Tibial nerve (tissue), 4 donors: ENCODE data around the gene HTR1A.

Experiments
- EP300 ChIP-seq, 2 donors: sonication (generic); formaldehyde crosslinking; IDR thresholded peaks; one replicate each; pipeline ENCODE4 v1.6.1; 2017; ENCODE audit warnings: antibody characterized with exemption in 2 of 2, mild to moderate bottlenecking in 1 of 2
- POLR2A ChIP-seq, 2 donors: fragments of 450-650 bp; IDR thresholded peaks; one replicate each; pipeline ENCODE4 v1.6.1; 2017; ENCODE audit warnings: antibody characterized with exemption in 2 of 2, mild to moderate bottlenecking in 2 of 2, moderate library complexity in 2 of 2
- TF ChIP-seq, protein P1 (sequence below), 5 experiments: fragments of 200-600 bp in 3 of 5; fragments of 450-650 bp in 2 of 5; sonication (generic) in 3 of 5; IDR thresholded peaks; one replicate each; pipeline ENCODE4 v1.5.1; 2016 to 2019; ENCODE audit warnings: antibody characterized with exemption in 5 of 5, mild to moderate bottlenecking in 3 of 5, moderate library complexity in 2 of 5

DNA sequence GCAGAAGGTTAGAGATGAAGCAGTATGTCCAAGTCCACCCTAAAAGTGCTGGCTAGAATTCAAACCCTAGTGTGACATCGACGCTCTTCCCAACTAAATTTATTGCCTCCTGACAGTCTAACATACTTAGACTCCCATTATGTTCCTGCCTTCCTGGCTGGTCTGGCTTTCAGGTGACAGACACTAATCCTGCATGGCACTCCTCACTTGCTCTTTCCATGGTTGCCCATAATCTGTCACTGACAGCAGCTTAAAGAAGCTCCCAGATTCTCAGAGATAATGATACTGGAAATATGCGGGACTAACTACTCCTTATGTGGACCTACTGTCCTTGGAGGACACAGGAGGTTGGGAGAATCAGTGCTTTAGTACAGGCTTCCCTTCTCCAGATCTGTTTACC is 41.7 kb upstream of the HTR1A start:
- TF ChIP-seq POLR2A (IDR thresholded peaks at IDR 0.05): no peak
- no peak for TF ChIP-seq EP300 (IDR thresholded peaks at IDR 0.05)
- TF ChIP-seq, protein P1, sequence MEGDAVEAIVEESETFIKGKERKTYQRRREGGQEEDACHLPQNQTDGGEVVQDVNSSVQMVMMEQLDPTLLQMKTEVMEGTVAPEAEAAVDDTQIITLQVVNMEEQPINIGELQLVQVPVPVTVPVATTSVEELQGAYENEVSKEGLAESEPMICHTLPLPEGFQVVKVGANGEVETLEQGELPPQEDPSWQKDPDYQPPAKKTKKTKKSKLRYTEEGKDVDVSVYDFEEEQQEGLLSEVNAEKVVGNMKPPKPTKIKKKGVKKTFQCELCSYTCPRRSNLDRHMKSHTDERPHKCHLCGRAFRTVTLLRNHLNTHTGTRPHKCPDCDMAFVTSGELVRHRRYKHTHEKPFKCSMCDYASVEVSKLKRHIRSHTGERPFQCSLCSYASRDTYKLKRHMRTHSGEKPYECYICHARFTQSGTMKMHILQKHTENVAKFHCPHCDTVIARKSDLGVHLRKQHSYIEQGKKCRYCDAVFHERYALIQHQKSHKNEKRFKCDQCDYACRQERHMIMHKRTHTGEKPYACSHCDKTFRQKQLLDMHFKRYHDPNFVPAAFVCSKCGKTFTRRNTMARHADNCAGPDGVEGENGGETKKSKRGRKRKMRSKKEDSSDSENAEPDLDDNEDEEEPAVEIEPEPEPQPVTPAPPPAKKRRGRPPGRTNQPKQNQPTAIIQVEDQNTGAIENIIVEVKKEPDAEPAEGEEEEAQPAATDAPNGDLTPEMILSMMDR (IDR thresholded peaks at IDR 0.05): no peak
